Natural killer cell (primary cell): ENCODE data around the gene MCEMP1. TPM values are rescaled to one million over a fixed set of nuclear protein-coding genes. Genes with fewer than 3 reads are reported as not detected.
A peak's percentile ranks its signal among the peaks of the same experiment; 100 is the strongest.

Experiments
- ATAC-seq, 3 donors: fragments of 150-1000 bp in 2 of 3; fragments of 200-7000 bp in 1 of 3; cut with Tn5 transposase; 1 replicate in 1 of 3; 2 replicates in 2 of 3; pipeline ENCODE4 v1.10.0; 2021; ENCODE audit warnings: mild to moderate bottlenecking in 2 of 3, moderate library complexity in 2 of 3
- DNase-seq, 2 donors: peaks; one replicate each; pipeline versions ENCODE4 v3.0.0 to v3.0.0-alpha.2; 2013 to 2021; ENCODE audit warnings: mixed read lengths in 1 of 2
- H3K27ac ChIP-seq: one replicate; pipeline ENCODE4 v1.5.1; 2013; ENCODE audit warnings: mild to moderate bottlenecking, low read length
- H3K27me3 ChIP-seq: one replicate; pipeline ENCODE4 v1.6.1; 2013; ENCODE audit warnings: low read length; ENCODE audit not compliant: control insufficient read depth, insufficient read depth
- H3K36me3 ChIP-seq: one replicate; pipeline ENCODE4 v1.6.1; 2013; ENCODE audit warnings: low read length; ENCODE audit not compliant: control insufficient read depth, insufficient read depth
- H3K4me1 ChIP-seq: one replicate; pipeline ENCODE4 v1.6.1; 2013; ENCODE audit warnings: low read length; ENCODE audit not compliant: control insufficient read depth, insufficient read depth
- H3K4me3 ChIP-seq: one replicate; pipeline ENCODE4 v1.5.1; 2013; ENCODE audit warnings: low read length
- H3K9me3 ChIP-seq: one replicate; pipeline ENCODE4 v1.6.1; 2013; ENCODE audit warnings: low read length; ENCODE audit not compliant: control insufficient read depth, insufficient read depth
- H3K27ac Mint-ChIP-seq, 2 donors: one replicate each; pipeline ENCODE4 v1.8.0; 2022; ENCODE audit warnings: mild to moderate bottlenecking in 2 of 2, mixed read lengths in 2 of 2, moderate library complexity in 1 of 2
- H3K27me3 Mint-ChIP-seq, 2 donors: one replicate each; pipeline ENCODE4 v1.8.0; 2022; ENCODE audit warnings: low read depth in 2 of 2, mixed read lengths in 2 of 2
- H3K36me3 Mint-ChIP-seq: one replicate; pipeline ENCODE4 v1.8.0; 2022; ENCODE audit warnings: mixed read lengths
- H3K4me1 Mint-ChIP-seq, 2 donors: one replicate each; pipeline ENCODE4 v1.8.0; 2022; ENCODE audit warnings: mixed read lengths in 2 of 2
- H3K4me3 Mint-ChIP-seq: one replicate; pipeline ENCODE4 v1.8.0; 2022; ENCODE audit warnings: mild to moderate bottlenecking, moderate library complexity, mixed read lengths
- H3K9me3 Mint-ChIP-seq, 2 donors: one replicate each; pipeline ENCODE4 v1.8.0; 2022; ENCODE audit warnings: mixed read lengths in 2 of 2
- WGBS: methylation state at CpG from one replicate; pipeline ENCODE4 v1.1.7; 2013; ENCODE audit warnings: missing lambda C conversion rate; ENCODE audit not compliant: insufficient coverage; 5-methylcytosine and 5-hydroxymethylcytosine counted together
- intact Hi-C: fragments of 100-400 bp; cut with micrococcal nuclease; formaldehyde crosslinking; loops from one replicate; pipeline ENCODE4 v1.14.2; 2022
- total RNA-seq, 4 donors: library from RNA; stranded (reverse); fragments of 120-200 nt in 1 of 4; gene quantifications; one replicate each; pipeline versions ENCODE4 v1.2.3 to v1.2.4, GENCODE V29; 2013 to 2022
- TF ChIP-seq, protein P1 (sequence below): fragments of 200-600 bp; IDR thresholded peaks from one replicate; pipeline ENCODE4 v1.8.0; 2022; ENCODE audit warnings: antibody characterized with exemption

MCEMP1 gene
- total RNA-seq, 3 donors from 2014 or later (not counting 1 experiment from before 2014, with no cell fraction given): 0.59 to 4.8 (median 1.8) TPM

DNA sequence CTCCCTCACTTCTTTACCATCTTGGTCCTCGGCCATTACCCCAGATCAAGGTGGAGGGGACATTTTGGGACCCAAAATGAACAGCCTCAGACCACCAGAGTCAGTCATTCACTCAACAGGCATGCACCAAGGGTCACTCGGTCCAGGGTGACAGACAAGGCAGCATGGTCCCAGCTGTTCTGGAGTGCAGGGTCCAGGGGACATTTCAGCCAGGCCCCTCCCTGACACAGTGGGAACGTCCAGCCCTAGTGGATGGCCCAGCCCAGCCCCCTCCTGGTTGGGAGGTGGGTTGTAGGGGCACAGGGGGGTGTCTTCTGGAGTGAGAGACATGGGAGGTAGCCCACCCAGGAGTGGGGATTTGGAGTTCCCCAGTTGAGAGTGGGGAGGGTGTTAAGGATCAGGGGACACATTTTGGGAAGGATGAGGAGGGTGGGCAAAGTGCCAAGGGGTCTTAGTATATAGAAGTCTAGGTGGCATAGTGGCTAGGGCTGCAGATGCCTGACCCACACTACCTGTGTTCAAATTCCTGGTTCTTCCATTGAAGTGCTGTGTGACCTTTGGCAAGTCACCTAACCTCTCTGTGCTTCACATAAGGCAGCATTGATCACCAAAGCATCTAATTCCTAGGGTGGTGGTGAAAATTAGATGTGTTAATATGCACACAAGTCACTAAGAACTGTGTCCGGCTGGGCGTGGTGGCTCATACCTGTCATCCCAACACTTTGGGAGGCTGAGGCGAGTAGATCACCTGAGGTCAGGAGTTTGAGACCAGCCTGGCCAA, 27.6 kb downstream of the MCEMP1 start:
- H3K4me1 ChIP-seq: peaks cover 63% of the 10 kb centered on the region

DNA sequence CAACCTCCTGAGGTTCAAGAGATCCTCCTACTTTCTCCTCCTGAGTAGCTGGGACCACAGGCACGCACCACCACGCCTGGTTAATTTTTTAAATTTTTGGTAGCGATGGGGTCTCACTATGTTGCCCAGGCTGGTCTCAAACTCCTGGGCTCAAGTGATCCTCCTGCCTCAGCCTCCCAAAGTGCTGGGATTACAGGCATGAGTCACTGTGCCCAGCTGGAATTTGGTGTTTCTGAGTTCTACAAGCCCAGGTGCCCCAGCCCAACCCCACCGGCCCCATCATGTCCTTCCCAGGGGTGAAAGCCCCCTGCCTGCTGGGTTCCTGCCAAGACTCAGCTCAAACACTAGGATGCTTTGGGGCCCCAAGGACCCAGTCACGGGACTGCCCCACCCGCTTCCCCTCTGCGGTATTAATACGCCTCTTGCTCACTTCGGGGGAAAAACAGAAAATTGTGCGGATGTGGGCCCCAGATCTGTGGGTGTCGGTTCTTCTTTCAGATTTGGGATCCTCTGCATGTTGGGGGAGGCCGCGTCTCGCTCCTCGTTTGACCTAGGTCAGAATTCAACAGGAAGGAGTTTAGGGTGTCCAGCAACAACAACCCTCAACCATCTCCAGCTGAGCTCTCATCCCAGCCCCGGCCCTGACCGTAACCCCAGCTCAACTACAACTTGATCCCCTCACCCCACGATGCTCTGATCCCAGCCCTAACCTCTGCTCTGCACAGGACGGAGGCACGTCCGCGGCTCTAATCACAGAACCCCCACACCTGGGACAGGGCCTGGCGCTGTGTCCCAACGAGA, 28.7 kb downstream of the MCEMP1 start:
- no peaks in the 10 kb centered on the region for H3K36me3 Mint-ChIP-seq

More for the DNA sequence above, 27.6 kb downstream of the MCEMP1 start:
- intact Hi-C loops: no loop called here
- Mint-ChIP-seq H3K36me3 (no peaks in the 10 kb centered on the region), H3K9me3 (no peaks in the 10 kb centered on the region), H3K4me3 (no peak overlapping the region), H3K27ac (no peak overlapping the region), H3K27me3 (peaks cover 8 to 12% of the 10 kb centered on the region in 2 donors), H3K4me1 (peaks cover 16 to 18% of the 10 kb centered on the region in 2 donors)
- Histone ChIP-seq H3K36me3 (no peaks in the 10 kb centered on the region), H3K4me3 (no peak overlapping the region), H3K27ac (peak overlapping the region; percentile 47), H3K27me3 (no peaks in the 10 kb centered on the region), H3K9me3 (no peaks in the 10 kb centered on the region)
- TF ChIP-seq, protein P1, sequence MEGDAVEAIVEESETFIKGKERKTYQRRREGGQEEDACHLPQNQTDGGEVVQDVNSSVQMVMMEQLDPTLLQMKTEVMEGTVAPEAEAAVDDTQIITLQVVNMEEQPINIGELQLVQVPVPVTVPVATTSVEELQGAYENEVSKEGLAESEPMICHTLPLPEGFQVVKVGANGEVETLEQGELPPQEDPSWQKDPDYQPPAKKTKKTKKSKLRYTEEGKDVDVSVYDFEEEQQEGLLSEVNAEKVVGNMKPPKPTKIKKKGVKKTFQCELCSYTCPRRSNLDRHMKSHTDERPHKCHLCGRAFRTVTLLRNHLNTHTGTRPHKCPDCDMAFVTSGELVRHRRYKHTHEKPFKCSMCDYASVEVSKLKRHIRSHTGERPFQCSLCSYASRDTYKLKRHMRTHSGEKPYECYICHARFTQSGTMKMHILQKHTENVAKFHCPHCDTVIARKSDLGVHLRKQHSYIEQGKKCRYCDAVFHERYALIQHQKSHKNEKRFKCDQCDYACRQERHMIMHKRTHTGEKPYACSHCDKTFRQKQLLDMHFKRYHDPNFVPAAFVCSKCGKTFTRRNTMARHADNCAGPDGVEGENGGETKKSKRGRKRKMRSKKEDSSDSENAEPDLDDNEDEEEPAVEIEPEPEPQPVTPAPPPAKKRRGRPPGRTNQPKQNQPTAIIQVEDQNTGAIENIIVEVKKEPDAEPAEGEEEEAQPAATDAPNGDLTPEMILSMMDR: no peak
- no peak for ATAC-seq
- WGBS: 93% methylated on average over 6 of the region's 6 CpGs
- DNase-seq: no peak

DNA sequence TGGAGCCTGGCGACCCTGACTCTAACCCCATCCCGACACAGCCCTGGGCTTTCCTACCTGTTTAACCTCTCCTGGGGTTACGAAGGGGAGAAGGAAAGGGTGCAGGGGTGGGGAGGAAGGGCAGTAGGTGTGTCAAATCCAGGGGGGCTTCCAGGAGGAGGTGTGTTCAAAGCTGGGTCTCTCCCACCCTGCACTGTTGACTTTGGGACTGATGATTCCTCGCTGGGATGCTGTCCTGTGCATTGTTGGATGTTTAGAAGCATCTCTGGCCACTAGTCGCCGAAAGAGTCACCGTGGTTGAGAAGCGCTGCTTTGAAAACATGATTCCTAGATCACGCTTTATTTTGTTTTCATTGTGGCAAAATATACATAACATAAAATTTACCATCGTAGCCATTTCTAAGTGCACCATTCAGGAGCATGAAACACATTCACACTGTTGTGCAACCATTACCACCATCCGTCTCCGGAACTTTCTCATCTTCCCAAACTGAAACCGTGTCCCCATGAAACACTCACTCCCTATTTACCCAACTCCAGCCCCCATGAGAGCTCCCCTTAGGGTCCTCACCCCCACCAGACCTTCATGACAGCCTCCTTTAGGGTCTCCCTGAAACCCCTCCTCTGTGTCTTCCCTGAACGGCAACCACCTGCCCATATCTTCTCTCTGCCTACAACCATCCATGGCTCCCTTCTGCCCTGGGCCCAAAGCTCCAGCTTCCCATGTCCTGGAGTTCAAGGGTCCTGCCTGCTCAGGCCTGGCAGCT, 29.5 kb downstream of the MCEMP1 start:
- Mint-ChIP-seq H3K36me3 (no peaks in the 10 kb centered on the region), H3K27ac (peak overlapping the region in 1 of 2 donors; percentile 65), H3K4me3 (peak overlapping the region; percentile 72), H3K9me3 (no peaks in the 10 kb centered on the region), H3K27me3 (peaks cover 0 to 5% of the 10 kb centered on the region in 2 donors), H3K4me1 (peaks cover 16 to 18% of the 10 kb centered on the region in 2 donors)
- TF ChIP-seq, protein P1: no peak
- intact Hi-C loops: no loop called here
- no peak overlapping the region for H3K4me3 ChIP-seq
- no peak for ATAC-seq
- H3K36me3 ChIP-seq: no peaks in the 10 kb centered on the region
- H3K4me1 ChIP-seq: peaks cover 62% of the 10 kb centered on the region
- H3K27ac ChIP-seq: peak overlapping the region; percentile 79
- H3K9me3 ChIP-seq: no peaks in the 10 kb centered on the region
- 86% methylated on average over 12 of the region's 14 CpGs for WGBS
- no peaks in the 10 kb centered on the region for H3K27me3 ChIP-seq
- no peak for DNase-seq

More for the DNA sequence above, 28.7 kb downstream of the MCEMP1 start:
- no peaks in the 10 kb centered on the region for H3K27me3 ChIP-seq
- peak overlapping the region; percentile 72 for H3K4me3 Mint-ChIP-seq
- TF ChIP-seq, protein P1: no peak
- peak overlapping the region in 1 of 2 donors; percentile 65 for H3K27ac Mint-ChIP-seq
- H3K4me1 Mint-ChIP-seq: peaks cover 16 to 18% of the 10 kb centered on the region in 2 donors
- H3K4me3 ChIP-seq: no peak overlapping the region
- H3K4me1 ChIP-seq: peaks cover 67% of the 10 kb centered on the region
- DNase-seq (peak; percentile 35 to 91), ATAC-seq (peak; percentile 80 to 91 (median 82))
- WGBS: 15% methylated on average over 22 of the region's 24 CpGs
- H3K27ac ChIP-seq: peak overlapping the region; percentile 79
- intact Hi-C loops: no loop called here
- H3K9me3 Mint-ChIP-seq: no peaks in the 10 kb centered on the region
- H3K27me3 Mint-ChIP-seq: peaks cover 0 to 5% of the 10 kb centered on the region in 2 donors
- H3K36me3 ChIP-seq: no peaks in the 10 kb centered on the region
- no peaks in the 10 kb centered on the region for H3K9me3 ChIP-seq
